Lung (tissue), 12 donors: ENCODE results near the gene KRTAP21-3. TPM values are rescaled to one million over a fixed set of nuclear protein-coding genes. Genes with fewer than 3 reads are reported as not detected.

Source experiments
- ATAC-seq: fragments of 200-7000 bp; cut with Tn5 transposase; one replicate; pipeline ENCODE4 v1.9.1; 2020; ENCODE audit warnings: moderate number of reproducible peaks; ENCODE audit not compliant: insufficient read depth, low FRiP score
- DNase-seq, 3 donors: peaks; one replicate each; pipeline ENCODE4 v3.0.0-alpha.2; 2013 to 2017
- H3K27ac ChIP-seq, 2 donors: one replicate each; pipeline ENCODE4 v1.5.1; 2013; ENCODE audit warnings: mild to moderate bottlenecking in 2 of 2, moderate library complexity in 2 of 2, control low read depth in 1 of 2, inconsistent platforms in 1 of 2, low read depth in 1 of 2, low read length in 1 of 2
- H3K27me3 ChIP-seq, 3 donors: one replicate each; pipeline ENCODE4 v1.5.1; 2013; ENCODE audit warnings: low read length in 2 of 3; ENCODE audit not compliant: control insufficient read depth in 3 of 3, insufficient read depth in 3 of 3
- H3K36me3 ChIP-seq, 4 donors: one replicate each; pipeline ENCODE4 v1.5.1; 2013; ENCODE audit warnings: low read length in 4 of 4, mild to moderate bottlenecking in 1 of 4, moderate library complexity in 1 of 4; ENCODE audit not compliant: control insufficient read depth in 4 of 4, insufficient read depth in 4 of 4
- H3K4me1 ChIP-seq, 5 donors: one replicate each; pipeline ENCODE4 v1.5.1; 2013; ENCODE audit warnings: low read length in 5 of 5, mild to moderate bottlenecking in 2 of 5, moderate library complexity in 1 of 5; ENCODE audit not compliant: control insufficient read depth in 5 of 5, insufficient read depth in 5 of 5
- H3K4me3 ChIP-seq: one replicate; pipeline ENCODE4 v1.5.1; 2013; ENCODE audit warnings: mild to moderate bottlenecking, control low read depth, moderate library complexity
- H3K9ac ChIP-seq, 2 donors: one replicate each; pipeline ENCODE4 v1.5.1; 2013; ENCODE audit warnings: low read length in 2 of 2, control low read depth in 1 of 2; ENCODE audit not compliant: insufficient read depth in 1 of 2
- H3K9me3 ChIP-seq, 4 donors: one replicate each; pipeline ENCODE4 v1.5.1; 2013; ENCODE audit warnings: low read length in 3 of 4, mild to moderate bottlenecking in 1 of 4, moderate library complexity in 1 of 4; ENCODE audit not compliant: control insufficient read depth in 4 of 4, insufficient read depth in 3 of 4
- CTCF ChIP-seq: IDR thresholded peaks from 2 replicates; pipeline ENCODE4 v1.5.1; 2012; ENCODE audit warnings: mild to moderate bottlenecking; ENCODE audit errors: control extremely low read depth, extremely low read depth
- WGBS, 2 donors: extraction: QIAGEN DNeasy Blood & Tissue Kit; methylation state at CpG; one replicate each; pipeline ENCODE4 v1.1.7; 2013; 5-methylcytosine and 5-hydroxymethylcytosine counted together
- polyA plus RNA-seq, 2 donors: library from polyadenylated mRNA; stranded (reverse); fragments of 200-250 nt; gene quantifications; one replicate each; pipeline ENCODE4 v1.2.1, GENCODE V29; 2013
- total RNA-seq, 2 donors: library from RNA; depleted of rRNA in 1 of 2; stranded (reverse); fragments of >200 nt in 1 of 2; gene quantifications; one replicate each; pipeline ENCODE4 v1.2.1, GENCODE V29; 2014 to 2021
- donor health status: control.
- donor health status: control.
- donor health status: Bipolar disorder and iron deficiency.
- donor health status: healthy.
- donor health status: DM: yes; HTN: yes; CAD: no.

KRTAP21-3 gene
- total and polyA plus RNA-seq, 4 donors: not detected

GRCh38 chr21:30747159-30747558 lies 28.6 kb upstream of the KRTAP21-3 start, which contains the start of gene KRTAP21-2:
KRTAP21-2 (minus strand) TSS chr21:30747259; CDS start chr21:30747202, 57 bp downstream.
- Histone ChIP-seq H3K4me1 (no peaks in the 10 kb centered on the region), H3K4me3 (no peak within 1 kb of the TSS), H3K9me3 (no peaks in the 10 kb centered on the region), H3K36me3 (no peaks in the 10 kb centered on the region), H3K27me3 (no peaks in the 10 kb centered on the region), H3K9ac (no peak within 1 kb of the TSS), H3K27ac (no peak within 1 kb of the TSS)
- ATAC-seq (no peak), DNase-seq (no peak)
- no peak for TF ChIP-seq CTCF

- 88 to 89% methylated on average over 2 of the region's 2 CpGs for WGBS, 2 donors
- H3K27me3 ChIP-seq: no peaks in the 10 kb centered on the region
- no peak overlapping the region for H3K27ac ChIP-seq
- H3K4me3 ChIP-seq: no peak overlapping the region
- H3K4me1 ChIP-seq: no peaks in the 10 kb centered on the region
- peaks cover 0 to 5% (median 0%) of the 10 kb centered on the region in 4 donors for H3K9me3 ChIP-seq
- DNase-seq (no peak), ATAC-seq (no peak)
- no peak overlapping the region for H3K9ac ChIP-seq
- H3K36me3 ChIP-seq: no peaks in the 10 kb centered on the region
- no peak for TF ChIP-seq CTCF
Observed at GRCh38 chr21:30740462-30740861, 21.9 kb upstream of the KRTAP21-3 start.

- 55 to 79% methylated on average over 1 of the region's 1 CpG for WGBS, 2 donors
- no peak overlapping the region for H3K4me3 ChIP-seq
- TF ChIP-seq CTCF: no peak
- no peak overlapping the region for H3K27ac ChIP-seq
- DNase-seq (no peak), ATAC-seq (no peak)
- no peaks in the 10 kb centered on the region for H3K27me3 ChIP-seq
- H3K4me1 ChIP-seq: no peaks in the 10 kb centered on the region
- no peaks in the 10 kb centered on the region for H3K36me3 ChIP-seq
- no peaks in the 10 kb centered on the region for H3K9me3 ChIP-seq
- H3K9ac ChIP-seq: no peak overlapping the region
Observed at GRCh38 chr21:30733026-30733425, 14.4 kb upstream of the KRTAP21-3 start.

GRCh38 chr21:30726726-30727125 lies 8.1 kb upstream of the KRTAP21-3 start:
- WGBS, 2 donors: 63 to 81% methylated on average over 1 of the region's 1 CpG
- no peaks in the 10 kb centered on the region for H3K36me3 ChIP-seq
- ATAC-seq (no peak), DNase-seq (no peak)
- H3K4me1 ChIP-seq: no peaks in the 10 kb centered on the region
- H3K9me3 ChIP-seq: no peaks in the 10 kb centered on the region
- H3K27me3 ChIP-seq: no peaks in the 10 kb centered on the region
- TF ChIP-seq CTCF: no peak
- no peak overlapping the region for H3K27ac ChIP-seq
- H3K4me3 ChIP-seq: no peak overlapping the region
- H3K9ac ChIP-seq: no peak overlapping the region
